GM21576 (cell line): ENCODE measurements around the gene TRERF1.
A peak's percentile ranks its signal among the peaks of the same experiment; 100 is the strongest.

ENCODE experiments used
- ATAC-seq: cut with Tn5 transposase; IDR thresholded peaks from one replicate; pipeline ENCODE4 v1.9.1; 2021; ENCODE audit warnings: mild to moderate bottlenecking, moderate library complexity; ENCODE audit not compliant: unreplicated experiment

Gene TRERF1

GRCh38 chr6:42394881-42395620 lies 56.7 kb downstream of the TRERF1 start:
- no peak for ATAC-seq

- ATAC-seq, result no peak
Measured at GRCh38 chr6:42394151-42394550, 57.6 kb downstream of the TRERF1 start.

GRCh38 chr6:42393339-42393738 lies 58.4 kb downstream of the TRERF1 start:
- ATAC-seq, result no peak

GRCh38 chr6:42392833-42393232 lies 58.9 kb downstream of the TRERF1 start:
- no peak for ATAC-seq

GRCh38 chr6:42391441-42391840 lies 60.3 kb downstream of the TRERF1 start:
- no peak for ATAC-seq

GRCh38 chr6:42390228-42390934 lies 61.3 kb downstream of the TRERF1 start:
- ATAC-seq, result peak; percentile 50

- peak; percentile 6 for ATAC-seq
Measured at GRCh38 chr6:42389736-42390135, 62.0 kb downstream of the TRERF1 start.

- ATAC-seq, result no peak
Measured at GRCh38 chr6:42388046-42388445, 63.7 kb downstream of the TRERF1 start.

GRCh38 chr6:42387336-42387735 lies 64.4 kb downstream of the TRERF1 start:
- no peak for ATAC-seq

- ATAC-seq, result no peak
Measured at GRCh38 chr6:42385339-42385738, 66.4 kb downstream of the TRERF1 start.

- ATAC-seq, result no peak
Measured at GRCh38 chr6:42383421-42384205, 68.1 kb downstream of the TRERF1 start.

GRCh38 chr6:42381850-42382249 lies 69.9 kb downstream of the TRERF1 start:
- no peak for ATAC-seq

GRCh38 chr6:42380228-42380979 lies 71.3 kb downstream of the TRERF1 start:
- no peak for ATAC-seq

- ATAC-seq, result no peak
Measured at GRCh38 chr6:42378536-42378935, 73.2 kb downstream of the TRERF1 start.

GRCh38 chr6:42378125-42378524 lies 73.6 kb downstream of the TRERF1 start:
- no peak for ATAC-seq

- no peak for ATAC-seq
Measured at GRCh38 chr6:42375007-42375635, 76.6 kb downstream of the TRERF1 start.

GRCh38 chr6:42374018-42374669 lies 77.6 kb downstream of the TRERF1 start:
- ATAC-seq, result no peak

GRCh38 chr6:42372699-42373098 lies 79.0 kb downstream of the TRERF1 start:
- ATAC-seq, result no peak

- no peak for ATAC-seq
Measured at GRCh38 chr6:42370323-42370985, 81.3 kb downstream of the TRERF1 start.
